HCT116 (cell line): ENCODE measurements around the gene COX10. TPM values are rescaled to one million over a fixed set of nuclear protein-coding genes. Genes with fewer than 3 reads are reported as not detected.

ENCODE experiments used
- ATAC-seq: fragments of 200-7000 bp; cut with Tn5 transposase; 2 replicates; pipeline ENCODE4 v1.9.1; 2020; ENCODE audit warnings: mild to moderate bottlenecking, moderate library complexity
- BruUV-seq: library from RNA; stranded (reverse); fragments of 400-500 nt; replicated peaks from 2 replicates; lab custom pipeline; 2021; lab: Mats Ljungman, UMichigan
- CTCF ChIA-PET: fragments of 300-600 bp; sonication (Branson Sonifier 250); formaldehyde crosslinking; loops from one replicate; lab custom pipeline; 2021; ENCODE audit warnings: antibody characterized with exemption; lab: Charles Lee
- POLR2A ChIA-PET: fragments of 300-600, 350-600 bp; sonication (Branson Sonifier 250); formaldehyde crosslinking; loops from one replicate; lab custom pipeline; 2021; ENCODE audit warnings: antibody characterized with exemption; lab: Charles Lee
- RAD21 ChIA-PET, 2 experiments: fragments of 300-600 bp; sonication (Branson Sonifier 250); formaldehyde crosslinking; loops; one replicate each; lab custom pipeline; 2023; ENCODE audit warnings: low total read pairs in 2 of 2; ENCODE audit not compliant: uncharacterized antibody in 2 of 2, unreplicated experiment in 2 of 2, low non-redundant PET in 1 of 2; lab: Charles Lee
- DNase-seq: peaks from one replicate; pipeline ENCODE4 v3.0.0-alpha.2; 2010; ENCODE audit warnings: low read depth, low spot score
- H2AFZ ChIP-seq: fragments of 200-600 bp; shearing (Covaris generic), sonication (generic); 2 replicates; pipeline ENCODE4 v1.6.1; 2017; ENCODE audit warnings: low read depth, mixed run types, mixed read lengths, antibody characterized with exemption, low read length; ENCODE audit not compliant: poor library complexity, severe bottlenecking
- H3K27ac ChIP-seq: 2 replicates; pipeline ENCODE4 v1.5.1; 2012; ENCODE audit warnings: low read depth, low read length
- H3K27me3 ChIP-seq: fragments of 200-600 bp; sonication (generic); 2 replicates; pipeline ENCODE4 v1.6.1; 2016; ENCODE audit warnings: mixed run types, low read length, mixed read lengths; ENCODE audit not compliant: insufficient read depth
- H3K36me3 ChIP-seq, 2 experiments: fragments of 200-500 bp in 1 of 2; fragments of 200-600 bp in 1 of 2; sonication (Bioruptor generic) in 1 of 2; sonication (generic) in 1 of 2; 2 replicates each; pipeline versions ENCODE4 v1.5.1 to v1.6.1; 2014 to 2016; ENCODE audit warnings: low read length in 2 of 2, inconsistent platforms in 1 of 2, mixed read lengths in 1 of 2, mixed run types in 1 of 2; ENCODE audit not compliant: insufficient read depth in 2 of 2, control insufficient read depth in 1 of 2
- H3K4me1 ChIP-seq, 2 experiments: fragments of 200-600 bp in 1 of 2; sonication (generic) in 1 of 2; 2 replicates each; pipeline versions ENCODE4 v1.5.1 to v1.6.1; 2012 to 2017; ENCODE audit warnings: low read length in 2 of 2, inconsistent platforms in 1 of 2, mild to moderate bottlenecking in 1 of 2, mixed read lengths in 1 of 2, mixed run types in 1 of 2, moderate library complexity in 1 of 2; ENCODE audit not compliant: insufficient read depth in 2 of 2, control insufficient read depth in 1 of 2
- H3K4me2 ChIP-seq: fragments of 200-600 bp; sonication (generic); 2 replicates; pipeline ENCODE4 v1.6.1; 2017; ENCODE audit warnings: mixed run types, low read length, mixed read lengths
- H3K4me3 ChIP-seq, 2 experiments: fragments of 200-600 bp in 1 of 2; sonication (generic) in 1 of 2; replicated peaks in 1 of 2; 2 replicates each; pipeline ENCODE4 v1.5.1; 2011 to 2016; ENCODE audit warnings: low read length in 2 of 2, control low read depth in 1 of 2, low read depth in 1 of 2, mild to moderate bottlenecking in 1 of 2, mixed read lengths in 1 of 2, mixed run types in 1 of 2
- H3K79me2 ChIP-seq: fragments of 200-600 bp; sonication (generic); 2 replicates; pipeline ENCODE4 v1.6.1; 2017; ENCODE audit warnings: mild to moderate bottlenecking, mixed run types, low read length, moderate library complexity, mixed read lengths; ENCODE audit not compliant: insufficient read depth
- H3K9ac ChIP-seq: fragments of 200-600 bp; sonication (generic); 2 replicates; pipeline ENCODE4 v1.6.1; 2016; ENCODE audit warnings: low read length, mixed read lengths
- H3K9me2 ChIP-seq: fragments of 200-600 bp; sonication (generic), shearing (Covaris generic); 2 replicates; pipeline ENCODE4 v1.6.1; 2017; ENCODE audit warnings: mixed run types, mild to moderate bottlenecking, moderate library complexity; ENCODE audit not compliant: insufficient read depth
- H3K9me3 ChIP-seq, 2 experiments: fragments of 200-500 bp in 1 of 2; fragments of 200-600 bp in 1 of 2; sonication (Bioruptor generic) in 1 of 2; sonication (generic) in 1 of 2; 2 replicates each; pipeline ENCODE4 v1.6.1; 2014 to 2017; ENCODE audit warnings: low read length in 2 of 2, mixed read lengths in 2 of 2, inconsistent platforms in 1 of 2, low read depth in 1 of 2, mild to moderate bottlenecking in 1 of 2, mixed run types in 1 of 2, moderate library complexity in 1 of 2; ENCODE audit not compliant: control insufficient read depth in 1 of 2, insufficient read depth in 1 of 2
- H4K20me1 ChIP-seq: fragments of 200-600 bp; sonication (generic), shearing (Covaris generic); 2 replicates; pipeline ENCODE4 v1.6.1; 2017; ENCODE audit warnings: mixed run types, mild to moderate bottlenecking, moderate library complexity; ENCODE audit not compliant: insufficient read depth
- CTCF ChIP-seq, 3 experiments: fragments of 200-600 bp in 1 of 3; sonication (generic) in 1 of 3; IDR thresholded peaks in 2 of 3; conservative IDR thresholded peaks in 1 of 3; 2 replicates each; pipeline ENCODE4 v1.5.1; 2012 to 2017; ENCODE audit warnings: low read depth in 2 of 3, low read length in 2 of 3, antibody characterized with exemption in 1 of 3, borderline replicate concordance in 1 of 3, control low read depth in 1 of 3, mild to moderate bottlenecking in 1 of 3, mixed read lengths in 1 of 3, mixed run types in 1 of 3, moderate library complexity in 1 of 3; ENCODE audit not compliant: insufficient read depth in 1 of 3
- EGR1 ChIP-seq: IDR thresholded peaks from 2 replicates; pipeline ENCODE4 v1.6.1; 2012; ENCODE audit warnings: low read depth
- FOSL1 ChIP-seq: IDR thresholded peaks from 2 replicates; pipeline ENCODE4 v1.6.1; 2012; ENCODE audit warnings: low read depth
- JUND ChIP-seq: IDR thresholded peaks from 2 replicates; pipeline ENCODE4 v1.6.1; 2012
- RAD21 ChIP-seq: IDR thresholded peaks from 2 replicates; pipeline ENCODE4 v1.6.1; 2012; ENCODE audit warnings: low read depth, mild to moderate bottlenecking
- REST ChIP-seq: IDR thresholded peaks from 2 replicates; pipeline ENCODE4 v1.6.1; 2012; ENCODE audit warnings: low read depth
- SIN3A ChIP-seq: IDR thresholded peaks from 2 replicates; pipeline ENCODE4 v1.6.1; 2012; ENCODE audit warnings: low read depth
- YY1 ChIP-seq: IDR thresholded peaks from 2 replicates; pipeline ENCODE4 v1.6.1; 2011; ENCODE audit warnings: low read length, low read depth, moderate library complexity, mild to moderate bottlenecking; ENCODE audit not compliant: insufficient replicate concordance; ENCODE audit errors: extremely low read depth
- intact Hi-C: fragments of 100-400 bp; cut with micrococcal nuclease; formaldehyde crosslinking; loops from 2 replicates; pipeline ENCODE4 v1.10.0; 2022
- total RNA-seq: library from RNA; stranded (reverse); gene quantifications from one replicate; pipeline ENCODE4 v1.2.1, GENCODE V29; 2021; ENCODE audit not compliant: unreplicated experiment

Gene COX10
- total RNA-seq, 1 experiment from 2014 or later, result 22.4 TPM

GRCh38 chr17:14133104-14133503 lies 63.8 kb downstream of the COX10 start:
- Histone ChIP-seq H3K9me3 (no peaks in the 10 kb centered on the region), H2AFZ (no peak overlapping the region), H3K9ac (no peak overlapping the region), H3K27ac (no peak overlapping the region), H3K27me3 (no peaks in the 10 kb centered on the region), H3K36me3 (no peaks in the 10 kb centered on the region), H3K4me1 (no peaks in the 10 kb centered on the region), H3K9me2 (no peaks in the 10 kb centered on the region), H4K20me1 (peaks cover 6% of the 10 kb centered on the region; the same call in 1 of the 2 replicates), H3K4me2 (no peak overlapping the region), H3K79me2 (peaks cover 5% of the 10 kb centered on the region), H3K4me3 (no peak overlapping the region)
- ATAC-seq (no peak), DNase-seq (no peak)
- ChIA-PET RAD21 (no interaction called here), POLR2A (no interaction called here), CTCF (no interaction called here)
- BruUV-seq, result no TSS peak
- intact Hi-C loops, result no loop called here
- TF ChIP-seq CTCF (IDR thresholded peaks at IDR 0.05 in 2 of 3, conservative IDR thresholded peaks at IDR 0.05 in 1 of 3; ENCODE audit: borderline replicate concordance in 1 of 3, insufficient read depth in 1 of 3, low read depth in 2 of 3, low read length in 2 of 3) (no peak), EGR1 (no peak), SIN3A (no peak), YY1 (no peak), JUND (no peak), FOSL1 (no peak), RAD21 (no peak), REST (no peak)
